Measurements from ENCODE around the gene OR8K3.

GRCh38 chr11:56273854-56274253 is 41.1 kb upstream of the OR8K3 start, which contains the start of gene OR5T1:
- no peak for TF ChIP-seq POLR2A (IDR thresholded peaks at IDR 0.05)
- no peak for TF ChIP-seq CTCF (IDR thresholded peaks at IDR 0.05)
- TF ChIP-seq POLR2AphosphoS5 (IDR thresholded peaks at IDR 0.05) = no peak
